Panc1 (cell line): ENCODE results near the gene MRFAP1L1. TPM values are rescaled to one million over a fixed set of nuclear protein-coding genes. Genes with fewer than 3 reads are reported as not detected.
A peak's percentile ranks its signal among the peaks of the same experiment; 100 is the strongest.

Experiments used
- ATAC-seq: fragments of 200-7000 bp; cut with Tn5 transposase; 2 replicates; pipeline ENCODE4 v1.9.1; 2020; ENCODE audit warnings: mild to moderate bottlenecking, moderate library complexity
- BruUV-seq: library from RNA; stranded (reverse); fragments of 400-500 nt; replicated peaks from 2 replicates; lab custom pipeline; 2021; lab: Mats Ljungman, UMichigan
- CTCF ChIA-PET: fragments of 300-600 bp; sonication (Branson Sonifier 250); formaldehyde crosslinking; loops from one replicate; lab custom pipeline; 2022; ENCODE audit warnings: antibody characterized with exemption; lab: Charles Lee
- POLR2A ChIA-PET: fragments of 300-600 bp; sonication (Branson Sonifier 250); formaldehyde crosslinking; loops from one replicate; lab custom pipeline; 2022; ENCODE audit warnings: antibody characterized with exemption; lab: Charles Lee
- DNase-seq: peaks from one replicate; pipeline ENCODE4 v3.0.0-alpha.2; 2010; ENCODE audit warnings: low read depth, low spot score
- H3K27ac ChIP-seq: 2 replicates; pipeline ENCODE4 v1.5.1; 2011; ENCODE audit warnings: mild to moderate bottlenecking, low read length, inconsistent platforms
- H3K27me3 ChIP-seq: fragments of 200-500 bp; sonication (Bioruptor generic); 2 replicates; pipeline ENCODE4 v1.6.0; 2014; ENCODE audit warnings: low read length, inconsistent platforms; ENCODE audit not compliant: control insufficient read depth, insufficient read depth
- H3K36me3 ChIP-seq: fragments of 200-500 bp; sonication (Bioruptor generic); 2 replicates; pipeline ENCODE4 v1.5.1; 2014; ENCODE audit warnings: inconsistent platforms, mild to moderate bottlenecking, low read length, moderate library complexity; ENCODE audit not compliant: control insufficient read depth, insufficient read depth
- H3K4me1 ChIP-seq: 2 replicates; pipeline ENCODE4 v1.5.1; 2011; ENCODE audit warnings: inconsistent platforms, mild to moderate bottlenecking, low read length, moderate library complexity; ENCODE audit not compliant: control insufficient read depth, insufficient read depth
- H3K4me3 ChIP-seq, 2 experiments: 2 replicates each; pipeline ENCODE4 v1.5.1; 2011 to 2012; ENCODE audit warnings: low read depth in 2 of 2, low read length in 2 of 2, mild to moderate bottlenecking in 2 of 2, inconsistent platforms in 1 of 2, moderate library complexity in 1 of 2
- H3K9me3 ChIP-seq: fragments of 200-500 bp; sonication (Bioruptor generic); 2 replicates; pipeline ENCODE4 v1.5.1; 2014; ENCODE audit warnings: low read depth, mild to moderate bottlenecking, inconsistent platforms, low read length, moderate library complexity; ENCODE audit not compliant: control insufficient read depth, insufficient read depth
- POLR2AphosphoS5 ChIP-seq: IDR thresholded peaks from 2 replicates; pipeline ENCODE4 v1.6.1; 2012; ENCODE audit warnings: mild to moderate bottlenecking, low read depth, low read length, moderate library complexity
- SIN3A ChIP-seq: IDR thresholded peaks from 2 replicates; pipeline ENCODE4 v1.6.1; 2012; ENCODE audit warnings: low read depth, mild to moderate bottlenecking, low read length, moderate library complexity, borderline replicate concordance; ENCODE audit not compliant: insufficient read depth
- TCF7L2 ChIP-seq: IDR thresholded peaks from 2 replicates; pipeline ENCODE4 v1.6.1; 2011; ENCODE audit warnings: mild to moderate bottlenecking, low read depth, low read length, inconsistent platforms
- in situ Hi-C: cut with HindIII; loops from 2 replicates; pipeline ENCODE4 v1.10.0; 2016; ENCODE audit warnings: low sequenced_read_pairs, low pct_unique_long_range_greater_than_20kb
- intact Hi-C: fragments of 100-400 bp; cut with micrococcal nuclease; formaldehyde crosslinking; loops from one replicate; pipeline ENCODE4 v1.10.0; 2022; ENCODE audit not compliant: unreplicated experiment
- total RNA-seq: library from RNA; stranded (reverse); gene quantifications from one replicate; pipeline ENCODE4 v1.2.1, GENCODE V29; 2021; ENCODE audit not compliant: unreplicated experiment
- TF ChIP-seq, protein P1 (sequence below): fragments of 450-650 bp; IDR thresholded peaks from 2 replicates; pipeline ENCODE4 v1.5.1; 2017; ENCODE audit warnings: mild to moderate bottlenecking
- TF ChIP-seq, protein P2 (sequence below), 2 experiments: IDR thresholded peaks; 2 replicates each; pipeline ENCODE4 v1.6.1; 2011 to 2012; ENCODE audit warnings: low read depth in 2 of 2, control low read depth in 1 of 2, low read length in 1 of 2, mild to moderate bottlenecking in 1 of 2, moderate library complexity in 1 of 2; ENCODE audit not compliant: insufficient read depth in 1 of 2

The MRFAP1L1 gene
- total RNA-seq, 1 experiment from 2014 or later: 29.5 TPM

DNA sequence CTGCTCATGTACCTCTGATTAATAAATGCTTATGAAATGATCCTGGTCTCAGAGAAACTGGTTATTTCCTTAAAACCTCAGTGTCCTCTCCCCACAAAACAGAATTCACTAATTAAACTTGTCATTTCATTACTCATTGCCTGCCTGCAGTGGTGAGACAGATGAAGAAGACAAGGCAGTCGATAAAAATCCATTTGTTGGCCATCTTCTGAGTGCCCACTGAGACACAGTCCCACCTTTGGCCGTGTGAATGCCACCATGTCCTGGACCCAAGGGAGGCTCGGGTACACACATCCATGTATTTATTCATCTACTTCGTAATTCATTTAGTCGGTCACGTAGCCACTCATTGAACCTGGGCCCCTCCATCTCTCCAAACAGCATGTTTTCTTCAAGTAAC is 12.5 kb downstream of the MRFAP1L1 start:
- in situ Hi-C loops (no loop called here), intact Hi-C loops (no loop called here)
- no peak for ATAC-seq
- H3K4me3 ChIP-seq: no peak overlapping the region
- H3K27me3 ChIP-seq: no peaks in the 10 kb centered on the region
- DNase-seq: no peak
- peaks cover 38% of the 10 kb centered on the region for H3K4me1 ChIP-seq
- H3K9me3 ChIP-seq: no peaks in the 10 kb centered on the region
- BruUV-seq: no TSS peak
- no peaks in the 10 kb centered on the region for H3K36me3 ChIP-seq
- H3K27ac ChIP-seq: peak overlapping the region; percentile 5; the same call in 1 of the 2 replicates
- ChIA-PET CTCF (no interaction called here), POLR2A (no interaction called here)
- TF ChIP-seq, protein P1, sequence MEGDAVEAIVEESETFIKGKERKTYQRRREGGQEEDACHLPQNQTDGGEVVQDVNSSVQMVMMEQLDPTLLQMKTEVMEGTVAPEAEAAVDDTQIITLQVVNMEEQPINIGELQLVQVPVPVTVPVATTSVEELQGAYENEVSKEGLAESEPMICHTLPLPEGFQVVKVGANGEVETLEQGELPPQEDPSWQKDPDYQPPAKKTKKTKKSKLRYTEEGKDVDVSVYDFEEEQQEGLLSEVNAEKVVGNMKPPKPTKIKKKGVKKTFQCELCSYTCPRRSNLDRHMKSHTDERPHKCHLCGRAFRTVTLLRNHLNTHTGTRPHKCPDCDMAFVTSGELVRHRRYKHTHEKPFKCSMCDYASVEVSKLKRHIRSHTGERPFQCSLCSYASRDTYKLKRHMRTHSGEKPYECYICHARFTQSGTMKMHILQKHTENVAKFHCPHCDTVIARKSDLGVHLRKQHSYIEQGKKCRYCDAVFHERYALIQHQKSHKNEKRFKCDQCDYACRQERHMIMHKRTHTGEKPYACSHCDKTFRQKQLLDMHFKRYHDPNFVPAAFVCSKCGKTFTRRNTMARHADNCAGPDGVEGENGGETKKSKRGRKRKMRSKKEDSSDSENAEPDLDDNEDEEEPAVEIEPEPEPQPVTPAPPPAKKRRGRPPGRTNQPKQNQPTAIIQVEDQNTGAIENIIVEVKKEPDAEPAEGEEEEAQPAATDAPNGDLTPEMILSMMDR: no peak
- TF ChIP-seq POLR2AphosphoS5: no peak
- TF ChIP-seq, protein P2, sequence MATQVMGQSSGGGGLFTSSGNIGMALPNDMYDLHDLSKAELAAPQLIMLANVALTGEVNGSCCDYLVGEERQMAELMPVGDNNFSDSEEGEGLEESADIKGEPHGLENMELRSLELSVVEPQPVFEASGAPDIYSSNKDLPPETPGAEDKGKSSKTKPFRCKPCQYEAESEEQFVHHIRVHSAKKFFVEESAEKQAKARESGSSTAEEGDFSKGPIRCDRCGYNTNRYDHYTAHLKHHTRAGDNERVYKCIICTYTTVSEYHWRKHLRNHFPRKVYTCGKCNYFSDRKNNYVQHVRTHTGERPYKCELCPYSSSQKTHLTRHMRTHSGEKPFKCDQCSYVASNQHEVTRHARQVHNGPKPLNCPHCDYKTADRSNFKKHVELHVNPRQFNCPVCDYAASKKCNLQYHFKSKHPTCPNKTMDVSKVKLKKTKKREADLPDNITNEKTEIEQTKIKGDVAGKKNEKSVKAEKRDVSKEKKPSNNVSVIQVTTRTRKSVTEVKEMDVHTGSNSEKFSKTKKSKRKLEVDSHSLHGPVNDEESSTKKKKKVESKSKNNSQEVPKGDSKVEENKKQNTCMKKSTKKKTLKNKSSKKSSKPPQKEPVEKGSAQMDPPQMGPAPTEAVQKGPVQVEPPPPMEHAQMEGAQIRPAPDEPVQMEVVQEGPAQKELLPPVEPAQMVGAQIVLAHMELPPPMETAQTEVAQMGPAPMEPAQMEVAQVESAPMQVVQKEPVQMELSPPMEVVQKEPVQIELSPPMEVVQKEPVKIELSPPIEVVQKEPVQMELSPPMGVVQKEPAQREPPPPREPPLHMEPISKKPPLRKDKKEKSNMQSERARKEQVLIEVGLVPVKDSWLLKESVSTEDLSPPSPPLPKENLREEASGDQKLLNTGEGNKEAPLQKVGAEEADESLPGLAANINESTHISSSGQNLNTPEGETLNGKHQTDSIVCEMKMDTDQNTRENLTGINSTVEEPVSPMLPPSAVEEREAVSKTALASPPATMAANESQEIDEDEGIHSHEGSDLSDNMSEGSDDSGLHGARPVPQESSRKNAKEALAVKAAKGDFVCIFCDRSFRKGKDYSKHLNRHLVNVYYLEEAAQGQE (IDR thresholded peaks at IDR 0.05; ENCODE audit: insufficient read depth in 1 of 2, low read depth in 2 of 2, low read length in 1 of 2): no peak

DNA sequence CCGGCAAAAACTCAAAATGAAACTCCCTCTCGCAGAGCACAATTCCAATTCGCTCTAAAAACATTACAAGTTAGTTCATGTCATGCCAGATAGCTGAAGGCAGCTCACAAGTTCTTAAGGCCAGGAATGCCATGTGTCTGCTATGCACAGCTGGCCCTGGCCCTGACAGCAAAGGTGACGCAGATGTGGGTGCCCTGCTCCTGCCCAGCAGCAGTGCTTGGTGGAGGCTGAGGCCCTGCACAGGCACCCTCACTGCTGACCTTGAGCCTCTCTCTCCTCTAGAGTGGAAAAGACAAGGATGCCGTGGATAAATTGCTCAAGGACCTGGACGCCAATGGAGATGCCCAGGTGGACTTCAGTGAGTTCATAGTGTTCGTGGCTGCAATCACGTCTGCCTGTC is 13.1 kb downstream of the MRFAP1L1 start:
- Histone ChIP-seq H3K27me3 (no peaks in the 10 kb centered on the region), H3K4me1 (peaks cover 38% of the 10 kb centered on the region), H3K9me3 (no peaks in the 10 kb centered on the region), H3K27ac (peak overlapping the region; percentile 53), H3K4me3 (0 out of 4 replicates have a peak overlapping the region, but pooled peaks of 1 of the 2 experiments have one; percentile 3), H3K36me3 (no peaks in the 10 kb centered on the region)
- TF ChIP-seq SIN3A: no peak
- TF ChIP-seq POLR2AphosphoS5: no peak
- TF ChIP-seq, protein P1: no peak
- TF ChIP-seq TCF7L2: no peak
- TF ChIP-seq, protein P2 (IDR thresholded peaks at IDR 0.05; ENCODE audit: insufficient read depth in 1 of 2, low read depth in 2 of 2, low read length in 1 of 2): no peak
- in situ Hi-C loops: no loop called here
- ATAC-seq (peak; percentile 44), DNase-seq (no peak)
- CTCF ChIA-PET: no interaction called here
- POLR2A ChIA-PET: no interaction called here
- intact Hi-C loops: no loop called here
- BruUV-seq: no TSS peak
